Common myeloid progenitor, CD34-positive (primary cell): ENCODE data around the gene PSMA6.

Experiments used
- CTCF ChIA-PET: fragments of 350-600 bp; sonication (Branson Sonifier 250); formaldehyde crosslinking; loops from one replicate; lab custom pipeline; 2021; ENCODE audit warnings: antibody characterized with exemption; lab: Charles Lee
- POLR2A ChIA-PET: fragments of 350-600 bp; sonication (Branson Sonifier 250); formaldehyde crosslinking; loops from one replicate; lab custom pipeline; 2021; ENCODE audit warnings: antibody characterized with exemption; lab: Charles Lee
- DNase-seq, 3 donors: peaks; one replicate each; pipeline versions ENCODE4 v3.0.0 to v3.0.0-alpha.2; 2013
- H3K27ac ChIP-seq, 2 experiments: 1 replicate in 1 of 2; 2 replicates in 1 of 2; pipeline ENCODE4 v1.7.0; 2013; ENCODE audit warnings: inconsistent platforms in 2 of 2, low read length in 2 of 2, mild to moderate bottlenecking in 2 of 2, low read depth in 1 of 2, moderate library complexity in 1 of 2; ENCODE audit not compliant: severe bottlenecking in 2 of 2, insufficient read depth in 1 of 2, poor library complexity in 1 of 2
- H3K27me3 ChIP-seq, 5 experiments: replicated peaks in 2 of 5; 1 replicate in 3 of 5; 2 replicates in 2 of 5; pipeline versions ENCODE4 v1.6.1 to v1.7.0; 2013; ENCODE audit warnings: low read length in 4 of 5, mild to moderate bottlenecking in 2 of 5, moderate library complexity in 2 of 5, inconsistent platforms in 1 of 5; ENCODE audit not compliant: insufficient read depth in 5 of 5, control insufficient read depth in 4 of 5
- H3K36me3 ChIP-seq, 4 experiments: 1 replicate in 2 of 4; 2 replicates in 2 of 4; pipeline versions ENCODE4 v1.6.1 to v1.7.0; 2013; ENCODE audit warnings: low read length in 3 of 4, control low read depth in 1 of 4, mild to moderate bottlenecking in 1 of 4; ENCODE audit not compliant: control insufficient read depth in 4 of 4, insufficient read depth in 4 of 4
- H3K4me1 ChIP-seq, 4 experiments: 1 replicate in 3 of 4; 2 replicates in 1 of 4; pipeline versions ENCODE4 v1.6.1 to v1.7.1; 2013; ENCODE audit warnings: low read length in 3 of 4, mild to moderate bottlenecking in 3 of 4, control low read depth in 1 of 4, inconsistent platforms in 1 of 4, moderate library complexity in 1 of 4; ENCODE audit not compliant: control insufficient read depth in 4 of 4, insufficient read depth in 4 of 4; ENCODE audit errors: control extremely low read depth in 1 of 4
- H3K4me3 ChIP-seq, 7 experiments: 1 replicate in 4 of 7; 2 replicates in 3 of 7; pipeline versions ENCODE4 v1.5.1 to v1.7.0; 2013; ENCODE audit warnings: mild to moderate bottlenecking in 7 of 7, low read length in 6 of 7, moderate library complexity in 6 of 7, inconsistent platforms in 2 of 7, low read depth in 2 of 7, control low read depth in 1 of 7; ENCODE audit not compliant: insufficient read depth in 4 of 7, control insufficient read depth in 1 of 7; ENCODE audit errors: extremely low read depth in 1 of 7
- H3K9me3 ChIP-seq, 5 experiments: 1 replicate in 4 of 5; 2 replicates in 1 of 5; pipeline versions ENCODE4 v1.6.1 to v1.7.1; 2013; ENCODE audit warnings: low read length in 4 of 5, mild to moderate bottlenecking in 2 of 5, inconsistent platforms in 1 of 5, low read depth in 1 of 5, moderate library complexity in 1 of 5; ENCODE audit not compliant: control insufficient read depth in 4 of 5, insufficient read depth in 2 of 5; ENCODE audit errors: control extremely low read depth in 1 of 5
- WGBS: methylation state at CpG from one replicate; pipeline ENCODE4 v1.1.5; 2013; ENCODE audit not compliant: insufficient coverage; 5-methylcytosine and 5-hydroxymethylcytosine counted together

PSMA6 gene

DNA sequence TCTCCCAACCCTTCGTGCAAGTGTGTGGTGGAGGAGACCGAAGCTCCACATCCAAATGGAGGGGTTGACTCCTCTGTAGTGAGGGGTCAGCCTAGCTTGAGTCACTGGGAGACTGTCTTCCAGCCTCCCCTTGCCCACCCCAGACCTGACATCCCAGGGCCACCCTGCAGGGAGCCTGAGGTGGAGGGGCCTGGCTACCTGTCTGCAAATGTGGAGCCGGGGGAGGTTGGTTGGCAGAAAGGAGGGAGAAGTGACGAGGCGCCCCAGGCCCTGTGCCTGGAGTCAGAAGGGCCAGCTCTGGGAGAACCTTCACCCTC is 74.8 kb downstream of the PSMA6 start:
- POLR2A ChIA-PET: interaction anchor here (0.6 to 4.9 kb wide), 6 partner anchors 17 to 75 kb away, joined by 3 to 128 read pairs (median 6); partner anchors contain the start of genes NFKBIA and PSMA6
- peaks cover 18 to 65% (median 62%) of the 10 kb centered on the region in 4 experiments for H3K4me1 ChIP-seq

More for the DNA sequence above, 74.8 kb downstream of the PSMA6 start:
- Histone ChIP-seq H3K36me3 (no peaks in the 10 kb centered on the region), H3K9me3 (peaks cover 0 to 6% (median 0%) of the 10 kb centered on the region in 5 experiments), H3K27ac (peak overlapping the region; percentile 89 to 91), H3K4me3 (peak overlapping the region in 4 of 7 experiments; percentile 7 to 48 (median 42)), H3K27me3 (no peaks in the 10 kb centered on the region)
- WGBS: 52% methylated on average over 4 of the region's 5 CpGs
- DNase-seq: no peak
- CTCF ChIA-PET: interaction anchor here (0.6 to 10.2 kb wide), 19 partner anchors 9 to 351 kb away, joined by 3 to 110 read pairs (median 7); partner anchors contain the start of genes NFKBIA and PSMA6
